Progenitor cell of endocrine pancreas (in vitro differentiated cells): Measurements from ENCODE around the gene OIP5. TPM values are rescaled to one million over a fixed set of nuclear protein-coding genes. Genes with fewer than 3 reads are reported as not detected.

Experiments
- DNase-seq: peaks from one replicate; pipeline ENCODE4 v3.0.0; 2021; ENCODE audit warnings: low spot score; ENCODE audit not compliant: unreplicated experiment
- H3K27ac Mint-ChIP-seq: 2 replicates; pipeline ENCODE4 v1.8.0; 2021; ENCODE audit warnings: mild to moderate bottlenecking, moderate library complexity, mixed read lengths
- H3K27me3 Mint-ChIP-seq: 2 replicates; pipeline ENCODE4 v1.8.0; 2021; ENCODE audit warnings: mixed read lengths
- H3K36me3 Mint-ChIP-seq: 2 replicates; pipeline ENCODE4 v1.8.0; 2022; ENCODE audit warnings: mixed read lengths; ENCODE audit not compliant: insufficient read depth
- H3K4me1 Mint-ChIP-seq: 2 replicates; pipeline ENCODE4 v1.8.0; 2021; ENCODE audit warnings: low read depth, mixed read lengths
- H3K4me3 Mint-ChIP-seq: 2 replicates; pipeline ENCODE4 v1.8.0; 2021; ENCODE audit warnings: low read depth, mild to moderate bottlenecking, moderate library complexity, mixed read lengths
- H3K9me3 Mint-ChIP-seq: 2 replicates; pipeline ENCODE4 v1.8.0; 2021; ENCODE audit warnings: low read depth, mixed read lengths
- long read RNA-seq: library from polyadenylated mRNA; unstranded; transcript quantifications from one replicate; pipeline ENCODE4 v2.0.0, GENCODE V29; 2020
- total RNA-seq: library from RNA; stranded (reverse); gene quantifications from 2 replicates; pipeline ENCODE4 v1.2.1, GENCODE V29; 2021
- TF ChIP-seq, protein P1 (sequence below): fragments of 200-600 bp; sonication (generic); IDR thresholded peaks from one replicate; pipeline ENCODE4 v1.5.0; 2021; ENCODE audit warnings: antibody characterized with exemption, mild to moderate bottlenecking; ENCODE audit not compliant: unreplicated experiment

Gene OIP5
- total RNA-seq, result 9.5 and 9.7 TPM in 2 replicates
- long read RNA-seq, transcript OIP5-201 (5 exons, 1,236 nt), result major isoform, 26 of 32 reads
- long read RNA-seq, partial matches to known transcripts, result 0 of 32 reads
- long read RNA-seq, other reads (novel, unspliced or antisense), result 6 of 32 reads

DNA sequence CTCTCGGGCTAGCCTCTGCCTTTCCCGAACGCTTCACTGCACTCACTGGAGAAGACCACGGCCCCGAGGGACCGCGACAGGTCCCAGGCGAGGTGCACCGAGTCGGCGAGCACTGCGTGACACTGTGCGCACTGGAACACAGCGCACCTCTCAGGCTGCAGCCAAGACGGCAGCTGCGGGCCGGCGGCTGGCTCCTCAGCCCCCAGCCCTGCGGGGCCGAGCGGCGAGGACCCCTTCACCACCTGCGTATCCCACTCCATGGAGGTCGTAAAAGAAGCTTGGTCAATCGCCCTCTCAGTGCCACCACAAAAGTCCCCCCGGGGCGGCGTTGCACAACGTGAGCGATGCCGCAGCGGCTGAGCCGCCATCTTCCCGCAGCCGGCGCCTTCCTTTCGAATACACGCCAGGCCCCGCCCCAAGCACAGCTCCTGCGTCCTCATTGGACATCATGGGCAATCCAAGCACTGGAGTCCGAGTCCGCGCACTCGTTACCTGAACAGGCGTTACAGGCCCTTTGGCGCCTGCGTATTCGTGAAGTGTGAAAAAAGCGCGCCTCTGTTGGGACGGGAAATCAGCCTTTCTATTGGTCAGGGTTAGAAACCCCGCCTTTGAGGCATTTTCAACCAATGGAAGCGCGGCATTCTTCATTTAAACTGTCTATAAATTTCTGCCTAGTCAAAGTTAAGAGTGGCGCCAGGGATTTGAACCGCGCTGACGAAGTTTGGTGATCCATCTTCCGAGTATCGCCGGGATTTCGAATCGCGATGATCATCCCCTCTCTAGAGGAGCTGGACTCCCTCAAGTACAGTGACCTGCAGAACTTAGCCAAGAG, at the start of gene OIP5, which contains the start of gene NUSAP1:
OIP5 (minus strand) TSS at position 398 of the 832 bp plus-strand sequence; CDS start at position 368, 30 bp downstream.
NUSAP1 (plus strand) TSS at position 688 of the 832 bp plus-strand sequence; CDS start at position 765, 77 bp downstream.
- H3K4me1 Mint-ChIP-seq, result peaks cover 17% of the 10 kb centered on the region
- peak within 1 kb of the TSS; percentile 94 for H3K27ac Mint-ChIP-seq
- H3K9me3 Mint-ChIP-seq, result no peaks in the 10 kb centered on the region
- no peaks in the 10 kb centered on the region for H3K36me3 Mint-ChIP-seq
- no peaks in the 10 kb centered on the region for H3K27me3 Mint-ChIP-seq
- peak; percentile 96 for DNase-seq
- peak within 1 kb of the TSS; percentile 100 for H3K4me3 Mint-ChIP-seq
- TF ChIP-seq, protein P1, sequence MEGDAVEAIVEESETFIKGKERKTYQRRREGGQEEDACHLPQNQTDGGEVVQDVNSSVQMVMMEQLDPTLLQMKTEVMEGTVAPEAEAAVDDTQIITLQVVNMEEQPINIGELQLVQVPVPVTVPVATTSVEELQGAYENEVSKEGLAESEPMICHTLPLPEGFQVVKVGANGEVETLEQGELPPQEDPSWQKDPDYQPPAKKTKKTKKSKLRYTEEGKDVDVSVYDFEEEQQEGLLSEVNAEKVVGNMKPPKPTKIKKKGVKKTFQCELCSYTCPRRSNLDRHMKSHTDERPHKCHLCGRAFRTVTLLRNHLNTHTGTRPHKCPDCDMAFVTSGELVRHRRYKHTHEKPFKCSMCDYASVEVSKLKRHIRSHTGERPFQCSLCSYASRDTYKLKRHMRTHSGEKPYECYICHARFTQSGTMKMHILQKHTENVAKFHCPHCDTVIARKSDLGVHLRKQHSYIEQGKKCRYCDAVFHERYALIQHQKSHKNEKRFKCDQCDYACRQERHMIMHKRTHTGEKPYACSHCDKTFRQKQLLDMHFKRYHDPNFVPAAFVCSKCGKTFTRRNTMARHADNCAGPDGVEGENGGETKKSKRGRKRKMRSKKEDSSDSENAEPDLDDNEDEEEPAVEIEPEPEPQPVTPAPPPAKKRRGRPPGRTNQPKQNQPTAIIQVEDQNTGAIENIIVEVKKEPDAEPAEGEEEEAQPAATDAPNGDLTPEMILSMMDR, result peak; percentile 34

DNA sequence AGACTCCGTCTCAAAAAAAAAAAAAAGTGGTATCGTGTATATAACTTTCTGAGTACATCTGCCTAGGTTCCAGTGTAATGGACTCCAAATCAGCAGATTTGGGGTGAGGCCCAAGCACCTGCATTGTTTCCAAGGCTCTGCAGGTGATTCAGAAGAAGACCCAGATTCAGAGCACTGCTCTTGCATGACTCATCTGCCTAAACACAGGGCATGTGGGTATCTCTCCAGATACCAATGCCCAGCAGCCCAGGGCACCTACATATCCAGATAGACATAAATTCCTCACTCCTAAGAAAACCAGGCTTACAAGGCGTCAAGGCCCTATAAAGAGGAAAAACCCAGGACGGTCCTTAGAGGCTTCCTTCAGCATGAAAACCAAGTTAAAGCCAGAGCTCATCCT, 45.6 kb upstream of the OIP5 start:
- no peak for DNase-seq
- TF ChIP-seq, protein P1, result no peak
- Mint-ChIP-seq H3K27ac (no peak overlapping the region), H3K4me1 (no peaks in the 10 kb centered on the region), H3K27me3 (no peaks in the 10 kb centered on the region), H3K4me3 (no peak overlapping the region), H3K9me3 (peaks cover 5% of the 10 kb centered on the region), H3K36me3 (peaks cover 28% of the 10 kb centered on the region)

DNA sequence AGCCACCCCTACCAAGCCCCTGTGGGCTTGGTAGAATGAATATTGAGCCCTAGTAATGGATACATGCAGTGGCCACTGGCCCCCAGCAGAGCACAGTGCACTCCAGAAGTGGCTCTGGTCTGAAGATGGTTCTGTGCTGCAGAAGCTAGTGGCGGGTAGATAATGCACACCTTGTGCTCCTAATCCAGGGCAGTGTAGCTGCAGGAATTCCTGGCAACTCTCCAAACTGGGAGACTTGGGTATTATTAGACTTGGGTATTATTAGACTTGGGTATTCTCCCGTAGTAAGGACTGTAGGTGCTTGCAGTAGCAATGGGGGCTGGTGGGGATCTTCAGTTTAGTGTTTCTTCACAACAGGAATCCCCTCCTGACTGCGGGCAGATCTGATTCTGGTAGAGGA, 35.0 kb upstream of the OIP5 start:
- no peak overlapping the region for H3K27ac Mint-ChIP-seq

DNA sequence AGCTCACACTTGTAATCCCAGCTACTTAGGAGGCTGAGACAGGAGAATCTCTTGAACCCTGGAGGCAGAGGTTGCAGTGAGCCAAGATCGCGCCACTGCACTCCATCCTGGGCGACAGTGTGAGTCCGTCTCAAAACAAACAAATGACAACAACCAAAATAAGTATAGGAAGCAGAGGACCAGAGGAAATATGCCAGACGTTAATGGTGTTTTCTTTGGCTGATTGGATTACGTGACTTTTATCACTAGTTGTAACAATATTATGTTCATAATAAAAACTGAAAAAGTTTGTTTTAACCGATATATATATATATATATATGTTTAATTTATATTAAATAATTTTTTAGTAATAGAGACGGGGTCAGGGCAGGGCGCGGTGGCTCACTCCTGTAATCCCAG, 22.0 kb upstream of the OIP5 start:
- Mint-ChIP-seq H3K36me3 (peaks cover 13% of the 10 kb centered on the region), H3K4me1 (peaks cover 6% of the 10 kb centered on the region), H3K9me3 (no peaks in the 10 kb centered on the region)

More for the DNA sequence above, 35.0 kb upstream of the OIP5 start:
- H3K27me3 Mint-ChIP-seq, result no peaks in the 10 kb centered on the region
- no peak for DNase-seq
- H3K4me1 Mint-ChIP-seq, result no peaks in the 10 kb centered on the region
- H3K4me3 Mint-ChIP-seq, result no peak overlapping the region
- H3K36me3 Mint-ChIP-seq, result peaks cover 7% of the 10 kb centered on the region
- H3K9me3 Mint-ChIP-seq, result no peaks in the 10 kb centered on the region
- TF ChIP-seq, protein P1, result no peak

More for the DNA sequence above, 22.0 kb upstream of the OIP5 start:
- DNase-seq, result no peak
- H3K27ac Mint-ChIP-seq, result peak overlapping the region; percentile 74
- no peaks in the 10 kb centered on the region for H3K27me3 Mint-ChIP-seq
- TF ChIP-seq, protein P1, result no peak
- H3K4me3 Mint-ChIP-seq, result no peak overlapping the region
